Activated T-helper 17 cell treated with anti-CD3 and anti-CD28 coated beads, Interleukin-2, amount 50 U/mL, for 72 hours (primary cell): ENCODE measurements around the gene ZDHHC22. TPM values are rescaled to one million over a fixed set of nuclear protein-coding genes. Genes with fewer than 3 reads are reported as not detected.

Experiments
- ATAC-seq: fragments of 150-1000 bp; cut with Tn5 transposase; replicated peaks from 2 replicates; pipeline ENCODE4 v1.10.0; 2021; ENCODE audit warnings: mild to moderate bottlenecking, moderate library complexity
- H3K27ac Mint-ChIP-seq: one replicate; pipeline ENCODE4 v1.8.0; 2022; ENCODE audit warnings: mixed read lengths
- H3K27me3 Mint-ChIP-seq: one replicate; pipeline ENCODE4 v1.8.0; 2022; ENCODE audit warnings: mixed read lengths
- H3K36me3 Mint-ChIP-seq: one replicate; pipeline ENCODE4 v1.8.0; 2022; ENCODE audit warnings: low read depth, mild to moderate bottlenecking, mixed read lengths
- H3K4me1 Mint-ChIP-seq: one replicate; pipeline ENCODE4 v1.8.0; 2022; ENCODE audit warnings: mixed read lengths
- H3K4me3 Mint-ChIP-seq: one replicate; pipeline ENCODE4 v1.8.0; 2022; ENCODE audit warnings: mild to moderate bottlenecking, mixed read lengths
- H3K9me3 Mint-ChIP-seq: one replicate; pipeline ENCODE4 v1.8.0; 2022; ENCODE audit warnings: mixed read lengths
- total RNA-seq, 2 donors: library from RNA; stranded (reverse); gene quantifications; one replicate each; pipeline ENCODE4 v1.2.3, GENCODE V29; 2022

The ZDHHC22 gene, protein sequence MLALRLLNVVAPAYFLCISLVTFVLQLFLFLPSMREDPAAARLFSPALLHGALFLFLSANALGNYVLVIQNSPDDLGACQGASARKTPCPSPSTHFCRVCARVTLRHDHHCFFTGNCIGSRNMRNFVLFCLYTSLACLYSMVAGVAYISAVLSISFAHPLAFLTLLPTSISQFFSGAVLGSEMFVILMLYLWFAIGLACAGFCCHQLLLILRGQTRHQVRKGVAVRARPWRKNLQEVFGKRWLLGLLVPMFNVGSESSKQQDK
- total RNA-seq = not detected

DNA sequence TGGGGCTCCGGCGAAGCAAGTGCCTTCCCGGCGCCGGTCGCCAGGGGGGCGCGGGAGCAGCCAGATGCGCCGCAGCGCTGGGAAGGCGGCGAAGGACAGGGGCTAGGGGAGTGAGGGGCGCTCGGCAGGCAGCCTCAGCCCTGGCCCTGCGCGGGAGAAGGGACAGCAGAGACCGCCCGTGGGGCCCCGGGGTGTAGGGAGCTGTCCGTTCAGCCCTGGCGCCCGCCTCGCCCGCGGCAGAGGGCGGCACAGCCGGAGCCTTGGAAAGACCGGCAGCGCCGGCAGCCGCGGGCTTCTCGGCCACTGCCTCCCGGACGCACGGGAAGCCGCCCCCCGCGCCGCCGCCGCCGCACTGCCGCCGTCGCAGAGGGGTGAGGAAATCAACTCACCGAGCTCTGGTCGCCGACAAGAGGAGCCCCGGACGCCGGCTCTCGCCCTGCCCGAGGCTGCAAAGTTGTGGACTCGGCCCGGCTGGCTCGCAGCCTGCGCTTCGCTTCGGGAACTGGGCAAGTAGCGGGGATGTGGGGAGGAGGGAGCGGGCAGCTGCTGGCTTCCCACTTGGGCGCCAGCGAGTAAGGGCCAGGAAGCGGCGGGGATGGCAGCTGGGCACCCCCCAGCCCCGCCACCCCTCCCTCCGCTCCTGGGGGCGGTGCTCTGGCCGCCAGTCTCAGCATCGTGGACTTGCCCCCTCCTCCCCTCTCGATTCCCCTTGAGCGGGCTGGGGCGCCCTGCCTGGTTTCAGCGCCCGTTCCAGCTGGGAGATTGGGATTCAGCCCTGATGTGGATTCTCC lies at the start of gene ZDHHC22:
ZDHHC22 (minus strand) TSS at position 578 of the 791 bp plus-strand sequence. CDS start 2,053 bp downstream, outside the sequence.
- Mint-ChIP-seq H3K27me3 (peaks cover 63% of the 10 kb centered on the region), H3K27ac (no peak within 1 kb of the TSS), H3K4me3 (peak within 1 kb of the TSS; percentile 58), H3K36me3 (no peaks in the 10 kb centered on the region), H3K4me1 (no peaks in the 10 kb centered on the region), H3K9me3 (no peaks in the 10 kb centered on the region)
- no peak for ATAC-seq

DNA sequence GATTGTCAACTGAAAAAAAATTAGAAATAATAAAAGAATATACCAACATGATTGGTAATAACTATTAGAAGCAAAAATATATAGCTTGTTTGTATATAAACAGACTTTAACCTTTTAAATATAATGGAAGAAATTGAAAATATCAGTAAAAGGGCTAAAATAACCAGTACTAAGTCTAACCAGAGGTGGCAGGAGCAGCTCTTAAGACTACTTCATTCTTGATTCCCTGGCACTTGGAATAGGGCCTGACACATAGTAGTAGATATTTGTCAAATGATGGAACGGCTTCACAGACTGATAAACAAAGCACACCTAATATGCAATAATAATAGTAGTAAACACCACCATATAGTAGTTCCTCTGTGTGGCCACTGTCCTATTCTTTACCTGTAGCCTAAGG lies 49.4 kb upstream of the ZDHHC22 start:
- ATAC-seq = no peak
- H3K4me1 Mint-ChIP-seq = no peaks in the 10 kb centered on the region

DNA sequence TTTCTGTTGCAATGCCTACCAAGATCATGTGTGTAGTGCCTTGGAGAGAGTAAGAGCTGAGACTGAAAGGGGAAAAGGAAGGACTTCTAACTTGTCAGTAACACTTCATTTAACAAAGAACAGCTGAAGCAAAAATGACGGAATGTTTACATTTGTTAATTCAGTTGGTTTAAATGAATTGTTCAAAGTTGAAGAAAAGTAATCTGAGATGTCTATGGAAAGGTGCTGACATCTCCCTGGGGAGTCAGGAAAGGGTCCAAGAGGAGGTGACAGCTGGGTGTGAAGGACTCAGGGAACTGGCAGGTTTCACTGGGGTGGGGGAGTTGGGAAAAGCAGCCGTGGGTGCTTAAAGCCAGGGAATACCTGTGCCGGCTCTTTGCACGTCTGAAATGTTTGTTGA lies 47.9 kb upstream of the ZDHHC22 start:
- no peak for ATAC-seq
- H3K27me3 Mint-ChIP-seq = peaks cover 15% of the 10 kb centered on the region
- H3K4me3 Mint-ChIP-seq = no peak overlapping the region
- H3K27ac Mint-ChIP-seq = no peak overlapping the region
- no peaks in the 10 kb centered on the region for H3K4me1 Mint-ChIP-seq
- H3K9me3 Mint-ChIP-seq = no peaks in the 10 kb centered on the region
- no peaks in the 10 kb centered on the region for H3K36me3 Mint-ChIP-seq

More for the DNA sequence above, 49.4 kb upstream of the ZDHHC22 start:
- H3K27ac Mint-ChIP-seq = no peak overlapping the region
- no peaks in the 10 kb centered on the region for H3K9me3 Mint-ChIP-seq
- peaks cover 15% of the 10 kb centered on the region for H3K27me3 Mint-ChIP-seq
- no peak overlapping the region for H3K4me3 Mint-ChIP-seq
- H3K36me3 Mint-ChIP-seq = no peaks in the 10 kb centered on the region

DNA sequence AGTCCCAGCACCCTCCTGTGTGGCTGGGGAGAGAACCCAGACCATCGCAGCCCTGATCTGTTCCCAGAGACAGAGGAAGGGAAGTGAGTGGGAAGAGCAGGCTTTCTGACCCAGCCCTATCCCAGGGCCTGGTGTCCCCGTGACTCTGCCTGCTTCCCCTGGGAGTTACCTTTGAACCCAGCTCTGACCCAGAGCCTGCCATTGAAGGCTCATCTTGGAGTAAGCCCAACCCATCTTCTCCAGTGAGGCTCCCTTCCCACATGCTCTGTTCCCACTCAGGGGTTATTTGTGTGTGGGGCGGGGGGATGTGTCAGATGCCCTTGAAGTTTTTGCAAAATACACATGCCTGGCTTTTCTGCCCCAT lies 46.0 kb upstream of the ZDHHC22 start:
- no peaks in the 10 kb centered on the region for H3K4me1 Mint-ChIP-seq
- H3K36me3 Mint-ChIP-seq = no peaks in the 10 kb centered on the region
- H3K27me3 Mint-ChIP-seq = peaks cover 18% of the 10 kb centered on the region
- no peaks in the 10 kb centered on the region for H3K9me3 Mint-ChIP-seq
- ATAC-seq = no peak
- no peak overlapping the region for H3K4me3 Mint-ChIP-seq
- no peak overlapping the region for H3K27ac Mint-ChIP-seq

DNA sequence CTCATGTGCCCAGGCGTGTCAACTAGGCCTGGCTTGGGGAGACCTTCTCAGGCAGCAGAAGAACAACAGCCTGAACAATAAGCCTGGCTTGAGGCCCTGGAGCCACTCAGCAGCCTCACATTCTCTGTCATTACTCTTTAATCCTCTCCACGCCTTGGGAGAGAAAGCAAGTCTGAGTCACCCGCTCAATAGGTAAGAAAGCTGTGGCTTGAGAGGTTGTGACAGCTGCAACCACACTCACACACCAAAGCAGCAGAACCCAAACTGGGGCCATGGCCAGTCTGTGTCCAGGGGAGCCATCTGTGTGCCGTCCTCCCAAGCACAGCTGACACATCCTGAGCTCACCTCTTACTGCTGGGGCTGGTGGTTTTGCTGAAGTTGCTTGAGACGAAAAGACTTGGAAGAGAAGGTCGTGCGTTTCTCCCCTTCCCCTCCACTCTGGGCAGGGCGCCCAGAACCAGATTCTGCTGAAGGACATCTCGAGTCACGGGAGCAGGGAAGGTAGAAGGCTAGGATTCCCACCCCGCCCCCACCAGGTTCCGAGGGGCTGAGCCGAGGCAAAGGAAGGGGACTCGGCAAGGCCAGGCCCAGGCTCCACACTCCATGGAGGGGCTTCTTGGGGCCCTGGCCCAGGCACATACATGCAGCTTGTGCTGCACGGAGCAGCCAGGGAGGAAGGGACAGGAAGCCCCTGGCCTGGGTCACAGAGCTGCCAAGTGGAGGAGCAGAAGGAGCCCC lies 45.5 kb upstream of the ZDHHC22 start:
- ATAC-seq = no peak
- Mint-ChIP-seq H3K36me3 (no peaks in the 10 kb centered on the region), H3K27me3 (peaks cover 16% of the 10 kb centered on the region), H3K4me3 (no peak overlapping the region), H3K4me1 (no peaks in the 10 kb centered on the region), H3K27ac (no peak overlapping the region), H3K9me3 (no peaks in the 10 kb centered on the region)

DNA sequence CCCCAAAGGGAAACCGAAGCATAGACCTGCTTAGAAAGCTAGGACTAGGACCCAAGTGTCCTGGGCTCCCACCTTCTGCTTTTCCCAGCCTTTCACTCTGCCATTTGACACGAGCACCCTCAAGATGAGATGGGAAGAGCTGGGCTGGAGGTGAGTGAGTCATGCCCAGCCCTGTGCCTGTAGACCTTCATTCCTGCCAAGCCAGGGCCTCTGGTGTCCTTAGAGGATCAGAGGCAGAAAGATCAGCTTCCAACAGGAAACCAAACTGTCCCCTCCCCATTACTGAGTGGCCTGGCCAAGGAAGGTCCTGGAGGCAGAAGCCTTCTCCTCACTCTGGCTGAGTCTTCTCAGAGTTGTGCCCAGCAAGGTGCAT lies 43.5 kb upstream of the ZDHHC22 start:
- no peaks in the 10 kb centered on the region for H3K36me3 Mint-ChIP-seq
- ATAC-seq = no peak
- H3K27me3 Mint-ChIP-seq = peaks cover 16% of the 10 kb centered on the region
- H3K4me3 Mint-ChIP-seq = no peak overlapping the region
- H3K27ac Mint-ChIP-seq = no peak overlapping the region
- no peaks in the 10 kb centered on the region for H3K9me3 Mint-ChIP-seq
- no peaks in the 10 kb centered on the region for H3K4me1 Mint-ChIP-seq

DNA sequence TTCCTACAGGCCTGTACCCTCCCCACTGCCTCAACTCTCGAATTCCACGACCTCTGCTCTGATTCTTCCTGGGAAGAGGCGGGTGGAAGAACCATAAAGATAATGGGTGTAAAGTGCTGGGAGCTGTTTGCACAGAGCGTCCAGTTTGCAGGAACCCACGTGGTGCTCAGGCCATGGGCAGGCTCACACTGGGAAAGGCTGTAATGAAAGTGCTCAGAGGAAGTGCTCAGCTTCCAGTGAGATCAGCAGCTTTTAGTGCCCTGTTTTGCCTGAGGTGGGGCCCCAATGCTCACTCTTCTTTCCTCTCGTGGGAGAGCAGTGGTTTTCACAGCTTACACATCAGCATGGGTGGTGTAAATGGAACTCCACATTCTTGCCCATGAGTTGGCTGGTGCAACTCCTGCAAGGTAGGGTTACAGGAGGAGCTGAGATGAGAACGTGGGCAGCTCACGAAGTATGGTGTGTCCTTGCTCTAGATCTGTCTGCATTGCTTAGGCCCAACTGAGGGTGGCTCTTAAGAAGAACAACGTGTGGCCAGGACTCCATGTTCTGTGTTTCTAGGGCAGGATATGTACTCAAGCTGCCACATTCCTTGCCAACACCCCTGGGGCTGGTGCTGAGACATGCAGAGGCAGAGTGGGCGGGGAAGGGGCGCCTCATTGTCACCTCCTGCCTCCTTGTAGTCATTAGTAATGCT lies 43.0 kb upstream of the ZDHHC22 start:
- Mint-ChIP-seq H3K4me3 (no peak overlapping the region), H3K27ac (no peak overlapping the region), H3K27me3 (peaks cover 14% of the 10 kb centered on the region), H3K4me1 (no peaks in the 10 kb centered on the region), H3K9me3 (no peaks in the 10 kb centered on the region), H3K36me3 (no peaks in the 10 kb centered on the region)
- no peak for ATAC-seq

DNA sequence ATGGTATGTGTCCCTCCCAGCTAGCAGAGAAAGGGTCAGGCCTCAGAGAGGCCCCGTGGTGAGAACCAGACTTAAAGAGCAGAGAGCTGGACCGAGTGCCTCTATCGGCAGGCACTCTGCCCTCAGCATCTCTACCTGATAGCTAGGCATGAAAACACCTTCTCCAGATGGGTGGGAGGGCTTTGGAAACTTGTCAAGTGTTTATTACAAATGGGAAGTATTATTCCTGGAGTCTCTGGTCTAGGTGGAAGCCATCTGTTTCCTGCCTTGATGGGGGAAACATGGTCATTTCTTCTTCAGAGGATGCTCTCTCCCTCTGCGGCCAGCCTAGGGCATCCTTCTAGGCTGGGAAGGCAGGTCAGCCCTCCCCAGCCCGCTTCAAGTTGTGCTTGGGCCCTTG lies 42.3 kb upstream of the ZDHHC22 start:
- Mint-ChIP-seq H3K9me3 (no peaks in the 10 kb centered on the region), H3K4me1 (no peaks in the 10 kb centered on the region), H3K36me3 (no peaks in the 10 kb centered on the region), H3K4me3 (no peak overlapping the region), H3K27me3 (peaks cover 10% of the 10 kb centered on the region), H3K27ac (no peak overlapping the region)
- ATAC-seq = no peak

DNA sequence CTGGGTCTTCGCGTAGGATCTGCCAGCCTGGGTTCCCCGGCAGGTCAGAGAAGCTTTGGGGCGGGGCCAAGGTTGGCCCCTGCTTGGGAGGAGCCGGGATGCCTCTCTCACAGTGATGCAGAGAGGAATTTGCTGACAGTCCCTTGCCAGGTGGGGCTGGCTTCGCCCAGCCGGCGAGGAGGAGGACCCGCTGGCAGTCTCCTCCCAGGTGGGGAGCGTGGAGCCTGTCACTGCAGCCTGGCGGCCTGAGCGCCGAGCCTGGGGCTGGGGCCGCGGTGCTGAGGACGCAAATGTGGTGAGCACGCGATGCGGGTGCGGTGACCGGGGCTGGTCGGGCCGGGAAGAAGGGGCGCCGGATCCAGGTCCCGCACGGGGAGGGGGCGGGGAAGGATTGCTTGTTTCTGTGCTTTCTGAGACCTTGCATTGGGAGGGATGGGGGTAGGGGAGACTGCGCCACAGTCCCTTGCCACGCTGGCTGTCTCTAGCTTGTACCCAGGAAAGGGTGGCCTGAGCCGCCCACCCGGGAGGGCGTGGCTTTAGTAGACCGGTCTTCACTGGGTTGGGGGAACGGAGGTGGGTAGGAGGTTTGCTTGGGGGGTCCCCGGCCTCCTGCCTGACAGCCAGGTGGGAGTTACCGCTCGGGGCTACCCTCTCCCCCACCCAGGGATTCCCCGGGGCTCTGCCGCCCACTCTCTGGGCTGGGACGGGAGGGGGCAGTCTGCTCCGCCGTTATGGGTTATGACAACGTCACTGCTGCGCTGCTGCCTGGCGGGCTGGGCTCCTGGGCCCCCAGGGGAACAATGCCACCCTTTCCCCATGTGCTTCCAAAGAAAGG lies 40.2 kb upstream of the ZDHHC22 start, which contains the start of gene TMEM63C:
TMEM63C (plus strand) TSS at position 196 of the 835 bp plus-strand sequence. CDS start 37,016 bp downstream, outside the sequence.
- H3K4me1 Mint-ChIP-seq = no peaks in the 10 kb centered on the region
- H3K9me3 Mint-ChIP-seq = no peaks in the 10 kb centered on the region
- no peaks in the 10 kb centered on the region for H3K36me3 Mint-ChIP-seq
- ATAC-seq = peak; percentile 75
- H3K27ac Mint-ChIP-seq = no peak within 1 kb of the TSS
- H3K4me3 Mint-ChIP-seq = peak within 1 kb of the TSS; percentile 75
- peaks cover 5% of the 10 kb centered on the region for H3K27me3 Mint-ChIP-seq

DNA sequence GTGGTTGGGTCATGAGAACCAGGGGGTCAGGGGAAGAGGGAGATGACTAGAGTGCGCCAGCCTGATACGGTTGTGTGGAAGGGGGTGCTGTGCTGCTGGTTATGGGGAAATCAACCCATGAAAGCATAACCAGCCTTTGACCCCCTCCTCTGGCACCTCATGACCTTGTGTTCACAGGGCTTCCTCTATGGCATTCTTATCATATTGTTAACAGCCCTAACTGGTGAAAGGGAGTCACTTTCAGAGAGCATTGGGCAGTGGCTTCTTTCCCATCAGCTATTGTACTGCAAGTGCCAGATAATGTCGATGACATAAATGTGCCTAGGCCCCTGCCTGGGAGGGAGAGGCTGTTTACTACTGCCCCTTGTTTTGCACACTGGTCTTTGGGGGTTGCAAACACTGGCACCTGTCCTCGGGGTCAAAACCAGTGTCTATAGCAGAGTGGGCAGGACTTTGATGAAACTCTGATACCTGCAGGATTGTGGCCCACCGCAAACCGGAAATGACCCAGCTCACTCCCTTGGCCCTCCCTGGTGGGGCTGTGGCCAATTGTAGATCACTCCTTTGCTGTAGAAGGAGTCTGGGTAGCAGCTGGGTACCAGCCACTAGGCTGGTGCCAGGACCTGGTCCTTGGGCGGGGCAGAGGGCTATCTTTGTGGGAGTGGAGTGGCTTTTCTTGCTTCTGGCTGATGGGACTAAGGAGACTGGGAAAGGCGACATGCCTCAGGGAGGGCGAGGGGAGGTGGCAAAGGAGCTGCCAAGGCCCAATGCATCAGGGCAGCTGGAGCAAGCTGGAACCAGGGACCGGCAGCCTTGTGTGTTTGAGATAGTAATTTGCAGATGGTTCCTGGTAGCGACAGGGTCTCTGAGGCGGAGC lies 39.4 kb upstream of the ZDHHC22 start:
- Mint-ChIP-seq H3K27me3 (peaks cover 5% of the 10 kb centered on the region), H3K4me3 (peak overlapping the region; percentile 75), H3K4me1 (no peaks in the 10 kb centered on the region), H3K36me3 (no peaks in the 10 kb centered on the region), H3K27ac (no peak overlapping the region), H3K9me3 (no peaks in the 10 kb centered on the region)
- ATAC-seq = peak; percentile 27

DNA sequence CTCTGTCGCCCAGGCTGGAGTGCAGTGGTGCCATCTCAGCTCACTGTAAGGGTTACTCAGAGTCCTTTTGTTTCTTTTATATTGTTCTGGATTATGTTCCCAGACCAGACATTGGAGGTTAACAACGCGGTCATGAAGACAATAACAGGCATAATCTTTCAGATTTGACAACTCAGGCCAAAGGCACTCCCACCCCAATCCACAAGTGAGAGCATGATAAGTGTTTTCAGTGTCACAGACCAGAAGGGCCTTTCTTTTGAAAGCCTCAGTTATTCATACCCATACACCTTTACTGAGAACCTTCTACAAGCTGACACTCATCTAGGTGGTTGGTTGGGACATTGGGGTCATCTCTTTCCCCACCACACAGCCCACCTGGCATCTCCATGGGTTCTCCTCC lies 37.1 kb upstream of the ZDHHC22 start:
- Mint-ChIP-seq H3K27ac (no peak overlapping the region), H3K36me3 (no peaks in the 10 kb centered on the region), H3K9me3 (no peaks in the 10 kb centered on the region), H3K4me1 (no peaks in the 10 kb centered on the region), H3K27me3 (peaks cover 9% of the 10 kb centered on the region), H3K4me3 (no peak overlapping the region)
- no peak for ATAC-seq

DNA sequence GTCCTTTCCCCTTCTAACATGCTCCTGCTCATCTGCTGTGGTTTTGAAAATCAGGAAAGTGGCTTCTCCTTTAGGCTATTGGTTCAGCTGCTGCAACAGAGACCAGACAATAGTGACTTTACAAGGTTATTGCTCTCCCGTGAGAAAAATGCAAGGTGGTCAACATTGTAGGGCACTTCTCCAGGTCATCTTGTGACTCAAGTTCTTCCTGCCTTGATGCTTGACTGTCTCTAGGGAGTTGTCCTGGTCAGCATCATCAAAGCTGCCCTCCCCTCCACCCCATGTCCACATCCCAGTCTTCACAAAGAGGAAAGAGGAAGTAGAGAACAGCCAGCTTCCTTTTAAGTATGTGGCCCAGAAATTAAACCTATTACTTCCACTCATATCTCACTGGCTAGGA lies 36.1 kb upstream of the ZDHHC22 start:
- H3K27ac Mint-ChIP-seq = no peak overlapping the region
- H3K9me3 Mint-ChIP-seq = no peaks in the 10 kb centered on the region
- no peak for ATAC-seq
- H3K4me1 Mint-ChIP-seq = no peaks in the 10 kb centered on the region
- H3K36me3 Mint-ChIP-seq = no peaks in the 10 kb centered on the region
- no peak overlapping the region for H3K4me3 Mint-ChIP-seq
- H3K27me3 Mint-ChIP-seq = peaks cover 11% of the 10 kb centered on the region

DNA sequence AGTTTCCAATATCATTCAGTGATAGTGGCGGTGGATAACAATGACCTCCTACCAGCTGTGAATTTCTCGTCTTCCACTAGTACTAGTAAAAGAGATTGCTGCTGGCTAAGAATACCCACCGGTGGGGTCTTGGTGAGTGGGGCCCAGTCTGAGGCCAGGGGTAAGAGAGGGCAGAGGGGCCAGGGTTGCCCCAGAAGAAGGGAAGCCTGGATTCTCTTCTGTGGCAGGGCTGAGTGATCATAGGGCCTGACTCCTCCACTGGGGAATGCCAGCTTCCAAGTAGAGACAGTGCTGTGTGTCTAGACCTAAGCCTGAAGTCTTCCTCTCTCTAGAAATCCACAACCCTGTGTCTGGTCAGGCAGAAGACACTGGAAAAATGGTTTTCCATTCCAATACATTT lies 34.3 kb upstream of the ZDHHC22 start:
- no peak overlapping the region for H3K4me3 Mint-ChIP-seq
- no peak for ATAC-seq
- H3K27ac Mint-ChIP-seq = no peak overlapping the region
- H3K36me3 Mint-ChIP-seq = no peaks in the 10 kb centered on the region
- no peaks in the 10 kb centered on the region for H3K4me1 Mint-ChIP-seq
- peaks cover under 1% of the 10 kb centered on the region for H3K9me3 Mint-ChIP-seq
- peaks cover 11% of the 10 kb centered on the region for H3K27me3 Mint-ChIP-seq
